Skeletal muscle satellite cell (primary cell): ENCODE results near the gene GARS1.
"Not testable (repeated sequence)": the region's sequence is repeated elsewhere in the genome, so short reads cannot be mapped to it uniquely, and the experiment has no call there.

Source experiments
- H3K27me3 ChIP-seq: 2 replicates; pipeline ENCODE4 v1.7.0; 2013; ENCODE audit warnings: low read length; ENCODE audit not compliant: control insufficient read depth, insufficient read depth
- H3K36me3 ChIP-seq: 2 replicates; pipeline ENCODE4 v1.7.0; 2013; ENCODE audit warnings: mild to moderate bottlenecking, control low read depth, low read length; ENCODE audit not compliant: insufficient read depth
- H3K4me1 ChIP-seq: 2 replicates; pipeline ENCODE4 v1.7.0; 2013; ENCODE audit warnings: low read length; ENCODE audit not compliant: control insufficient read depth, insufficient read depth
- H3K4me2 ChIP-seq: 2 replicates; pipeline ENCODE4 v1.7.0; 2013; ENCODE audit warnings: mild to moderate bottlenecking, low read length
- H3K4me3 ChIP-seq: 2 replicates; pipeline ENCODE4 v1.7.0; 2013; ENCODE audit warnings: low read length
- H3K9ac ChIP-seq: 2 replicates; pipeline ENCODE4 v1.7.0; 2013; ENCODE audit warnings: mild to moderate bottlenecking, low read depth, low read length, moderate library complexity
- H3K9me3 ChIP-seq: replicated peaks from 2 replicates; pipeline ENCODE4 v1.7.0; 2013; ENCODE audit warnings: mild to moderate bottlenecking, control low read depth, low read length

GARS1 gene

GRCh38 chr7:30559611-30560010 is 35.1 kb upstream of the GARS1 start:
- H3K9ac ChIP-seq = no peak overlapping the region
- H3K9me3 ChIP-seq = no peaks in the 10 kb centered on the region
- no peaks in the 10 kb centered on the region for H3K4me1 ChIP-seq
- H3K4me3 ChIP-seq = no peak overlapping the region
- no peaks in the 10 kb centered on the region for H3K27me3 ChIP-seq
- no peak overlapping the region for H3K4me2 ChIP-seq
- peaks cover 34% of the 10 kb centered on the region for H3K36me3 ChIP-seq

DNA sequence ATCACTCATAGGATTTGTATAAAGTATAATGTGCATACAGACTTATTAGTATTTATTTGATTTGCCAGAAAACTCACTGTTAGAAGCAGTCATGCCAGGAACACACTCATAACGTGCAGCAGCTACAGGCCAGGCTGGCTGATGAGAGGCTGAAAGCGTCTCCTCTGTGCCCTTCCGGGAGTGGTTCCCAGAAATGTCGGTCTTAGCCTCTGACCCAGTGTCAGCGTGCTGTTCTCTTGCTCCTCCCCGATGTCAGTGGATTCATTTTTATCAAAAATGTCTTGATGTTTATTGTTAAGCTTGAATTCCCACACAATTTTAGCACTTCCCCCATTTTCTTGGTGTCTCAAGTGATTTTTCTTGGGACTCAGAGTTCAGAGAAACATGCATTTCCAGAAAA is 33.3 kb upstream of the GARS1 start:
- Histone ChIP-seq H3K27me3 (no peaks in the 10 kb centered on the region), H3K9ac (no peak overlapping the region), H3K4me1 (no peaks in the 10 kb centered on the region), H3K4me3 (no peak overlapping the region), H3K4me2 (no peak overlapping the region), H3K9me3 (no peaks in the 10 kb centered on the region), H3K36me3 (peaks cover 38% of the 10 kb centered on the region)

- H3K9ac ChIP-seq = no peak overlapping the region
- peaks cover 34% of the 10 kb centered on the region for H3K36me3 ChIP-seq
- no peak overlapping the region for H3K4me2 ChIP-seq
- no peaks in the 10 kb centered on the region for H3K27me3 ChIP-seq
- no peak overlapping the region for H3K4me3 ChIP-seq
- no peaks in the 10 kb centered on the region for H3K9me3 ChIP-seq
- H3K4me1 ChIP-seq = no peaks in the 10 kb centered on the region
These were observed 32.2 kb upstream of the GARS1 start for GRCh38 chr7:30562498-30562897.

GRCh38 chr7:30562909-30563308 is 31.8 kb upstream of the GARS1 start:
- Histone ChIP-seq H3K9ac (no peak overlapping the region), H3K9me3 (no peaks in the 10 kb centered on the region), H3K4me1 (no peaks in the 10 kb centered on the region), H3K27me3 (no peaks in the 10 kb centered on the region), H3K36me3 (peaks cover 34% of the 10 kb centered on the region), H3K4me2 (no peak overlapping the region), H3K4me3 (no peak overlapping the region)

GRCh38 chr7:30563326-30563942 is 31.2 kb upstream of the GARS1 start:
- Histone ChIP-seq H3K9ac (no peak overlapping the region), H3K4me3 (no peak overlapping the region), H3K4me2 (no peak overlapping the region), H3K9me3 (no peaks in the 10 kb centered on the region), H3K36me3 (peaks cover 38% of the 10 kb centered on the region), H3K4me1 (no peaks in the 10 kb centered on the region), H3K27me3 (no peaks in the 10 kb centered on the region)

- peaks cover 41% of the 10 kb centered on the region for H3K36me3 ChIP-seq
- H3K9ac ChIP-seq = no peak overlapping the region
- H3K4me3 ChIP-seq = no peak overlapping the region
- H3K27me3 ChIP-seq = no peaks in the 10 kb centered on the region
- no peaks in the 10 kb centered on the region for H3K4me1 ChIP-seq
- H3K4me2 ChIP-seq = no peak overlapping the region
- H3K9me3 ChIP-seq = no peaks in the 10 kb centered on the region
These were observed 30.3 kb upstream of the GARS1 start for GRCh38 chr7:30564243-30564892.

DNA sequence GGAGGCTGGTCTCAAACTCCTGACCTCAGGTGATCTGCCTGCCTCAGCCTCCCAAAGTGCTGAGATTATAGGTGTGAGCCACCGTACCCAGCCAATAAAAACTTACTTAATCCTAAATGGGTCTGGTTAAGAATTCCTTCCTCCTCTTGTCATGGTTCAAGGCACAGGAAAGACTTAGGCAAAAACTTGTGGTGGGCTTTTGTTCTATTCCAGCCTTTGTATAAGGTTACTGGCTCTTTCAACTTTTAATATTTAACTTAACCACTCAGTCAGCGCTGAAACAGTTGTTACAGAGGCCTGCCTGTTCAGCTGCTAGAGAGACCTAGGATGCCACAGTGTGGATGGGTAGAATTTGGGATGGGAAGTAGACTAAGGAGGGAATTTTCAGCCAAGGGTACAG is 28.1 kb upstream of the GARS1 start:
- Histone ChIP-seq H3K4me1 (no peaks in the 10 kb centered on the region), H3K36me3 (peaks cover 42% of the 10 kb centered on the region)

DNA sequence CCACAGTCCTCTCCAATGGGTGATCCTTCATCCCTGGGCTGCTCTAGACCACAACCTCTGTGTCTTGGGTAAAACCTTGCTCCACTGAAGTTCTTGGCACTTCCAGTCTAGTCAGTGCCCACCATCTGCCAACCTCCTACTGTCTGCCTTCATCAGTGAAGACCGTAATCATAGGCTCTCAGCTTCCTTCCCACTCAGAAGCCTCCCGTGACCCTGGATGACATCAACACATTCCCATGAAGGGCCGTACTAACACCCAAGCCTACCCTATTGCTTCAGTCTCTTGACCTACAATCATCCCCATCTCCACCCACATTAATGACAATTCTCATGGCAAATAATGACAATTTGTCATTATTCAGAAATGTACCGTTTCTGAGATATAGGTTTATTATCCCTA is 27.6 kb upstream of the GARS1 start:
- Histone ChIP-seq H3K4me2 (no peak overlapping the region), H3K4me1 (no peaks in the 10 kb centered on the region), H3K9me3 (no peaks in the 10 kb centered on the region), H3K9ac (no peak overlapping the region), H3K4me3 (no peak overlapping the region), H3K36me3 (peaks cover 37% of the 10 kb centered on the region), H3K27me3 (no peaks in the 10 kb centered on the region)

More for the DNA sequence above, 28.1 kb upstream of the GARS1 start:
- Histone ChIP-seq H3K9me3 (no peaks in the 10 kb centered on the region), H3K4me3 (no peak overlapping the region), H3K4me2 (no peak overlapping the region), H3K9ac (no peak overlapping the region), H3K27me3 (no peaks in the 10 kb centered on the region)

DNA sequence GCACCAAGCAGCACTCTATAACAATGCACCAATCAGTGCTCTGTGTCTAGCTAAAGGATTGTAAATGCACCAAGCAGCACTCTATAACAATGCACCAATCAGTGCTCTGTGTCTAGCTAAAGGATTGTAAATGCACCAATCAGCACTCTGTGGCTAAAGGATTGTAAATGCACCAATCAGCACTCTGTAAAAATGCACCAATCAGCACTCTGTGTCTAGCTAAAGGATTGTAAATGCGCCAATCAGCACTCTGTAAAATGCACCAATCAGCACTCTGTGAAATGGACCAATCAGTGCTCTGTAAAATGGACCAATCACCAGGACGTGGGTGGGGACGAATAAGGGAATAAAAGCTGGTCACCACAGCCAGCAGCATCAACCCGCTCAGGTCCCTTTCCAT is 24.4 kb upstream of the GARS1 start:
- H3K27me3 ChIP-seq, H3K4me3 ChIP-seq, H3K4me1 ChIP-seq, H3K9me3 ChIP-seq, H3K9ac ChIP-seq, H3K4me2 ChIP-seq: not testable (repeated sequence)
- H3K36me3 ChIP-seq = peaks cover 36% of the 10 kb centered on the region

- Histone ChIP-seq H3K9me3 (no peaks in the 10 kb centered on the region), H3K36me3 (peaks cover 45% of the 10 kb centered on the region), H3K4me2 (no peak overlapping the region), H3K27me3 (no peaks in the 10 kb centered on the region), H3K9ac (no peak overlapping the region), H3K4me3 (no peak overlapping the region), H3K4me1 (no peaks in the 10 kb centered on the region)
These were observed 22.4 kb upstream of the GARS1 start for GRCh38 chr7:30572212-30572841.

GRCh38 chr7:30575910-30576309 is 18.8 kb upstream of the GARS1 start:
- H3K9me3 ChIP-seq = no peaks in the 10 kb centered on the region
- no peaks in the 10 kb centered on the region for H3K4me1 ChIP-seq
- no peak overlapping the region for H3K9ac ChIP-seq
- H3K4me3 ChIP-seq = no peak overlapping the region
- H3K27me3 ChIP-seq = no peaks in the 10 kb centered on the region
- no peak overlapping the region for H3K4me2 ChIP-seq
- peaks cover 50% of the 10 kb centered on the region for H3K36me3 ChIP-seq

DNA sequence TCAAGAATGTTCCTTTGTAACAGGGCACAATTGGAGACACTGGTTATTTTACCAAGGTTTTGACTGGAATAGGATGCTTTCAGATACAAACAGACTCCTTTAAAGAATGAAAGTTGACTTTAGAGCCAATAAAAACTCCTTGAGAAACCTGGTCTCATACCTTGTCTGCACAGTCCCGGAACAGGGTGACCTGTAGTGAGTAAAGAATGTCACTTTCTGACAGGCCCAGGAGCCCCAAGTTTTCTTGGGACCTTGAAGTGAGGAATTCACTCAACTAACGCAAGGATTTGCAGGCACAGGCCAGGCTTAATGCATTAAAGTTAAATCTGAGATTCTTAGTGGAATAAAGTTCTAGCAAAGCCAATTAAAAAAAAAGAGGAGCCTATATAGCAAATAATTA is 11.5 kb upstream of the GARS1 start:
- Histone ChIP-seq H3K4me3 (no peak overlapping the region), H3K4me1 (no peaks in the 10 kb centered on the region), H3K9me3 (no peaks in the 10 kb centered on the region), H3K9ac (no peak overlapping the region), H3K27me3 (no peaks in the 10 kb centered on the region), H3K36me3 (peaks cover 53% of the 10 kb centered on the region), H3K4me2 (no peak overlapping the region)
